Stimulated activated CD4-positive, alpha-beta T cell treated with anti-CD3 and anti-CD28 coated beads, Interleukin-2, amount 100 ng/mL, for 24 hours (primary cell): ENCODE measurements around the gene TRIM59.

Source experiments
- DNase-seq, 2 donors: peaks; one replicate each; pipeline ENCODE4 v3.0.0-alpha.2; 2020

Gene TRIM59

GRCh38 chr3:160401291-160402095 is 48.1 kb downstream of the TRIM59 start:
- no peak for DNase-seq

DNA sequence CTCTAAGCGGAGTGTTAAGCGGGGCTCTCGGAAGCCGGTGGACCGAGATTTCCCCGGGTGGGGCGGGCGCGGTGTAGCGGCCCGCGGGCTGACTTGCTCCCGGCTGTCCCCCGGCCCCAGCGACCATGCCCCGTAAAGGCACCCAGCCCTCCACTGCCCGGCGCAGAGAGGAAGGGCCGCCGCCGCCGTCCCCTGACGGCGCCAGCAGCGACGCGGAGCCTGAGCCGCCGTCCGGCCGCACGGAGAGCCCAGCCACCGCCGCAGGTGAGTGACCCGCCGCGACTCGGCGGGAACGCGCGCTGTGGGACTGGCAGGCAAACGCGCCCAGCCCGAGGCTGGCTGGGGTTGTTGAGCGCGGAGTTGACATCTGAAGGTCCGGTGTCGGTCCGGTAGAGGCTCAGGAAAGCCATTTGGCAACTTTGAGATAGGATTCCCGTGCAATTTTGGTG is 48.9 kb downstream of the TRIM59 start:
- DNase-seq, result peak; percentile 29 to 32

DNA sequence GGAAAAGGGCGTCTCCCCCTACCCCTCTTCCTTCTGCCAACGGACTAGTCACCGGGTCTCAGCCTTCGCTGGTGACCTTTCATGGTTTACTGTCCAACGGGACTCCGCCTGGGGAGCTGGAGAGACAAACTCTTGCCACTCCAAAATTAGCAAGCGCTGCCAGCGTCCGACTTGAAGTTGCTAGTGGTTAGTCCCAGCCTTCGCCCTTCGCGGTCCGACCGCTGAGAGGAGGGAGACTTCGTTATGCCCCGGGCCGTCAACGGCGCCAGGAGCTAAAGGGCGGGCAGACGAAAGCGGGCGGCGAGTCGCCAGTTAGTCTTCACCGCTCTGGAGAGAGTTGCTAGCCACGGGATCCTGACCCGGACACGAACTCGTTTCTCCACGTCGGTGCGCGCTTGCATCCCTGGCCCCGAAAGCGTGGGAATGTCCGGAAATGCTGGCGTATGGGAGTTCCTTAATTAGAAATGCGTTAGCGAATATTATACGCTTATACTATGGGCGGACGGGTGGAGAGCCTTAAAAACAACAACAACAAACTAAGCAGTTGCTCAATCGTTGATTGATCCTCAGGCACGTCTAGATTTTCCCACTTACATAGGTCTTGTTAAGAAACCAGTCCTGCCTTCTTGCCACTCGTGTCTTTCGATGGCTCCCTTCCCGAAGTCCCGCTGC is 49.4 kb downstream of the TRIM59 start:
- DNase-seq, result peak; percentile 44 to 49

DNA sequence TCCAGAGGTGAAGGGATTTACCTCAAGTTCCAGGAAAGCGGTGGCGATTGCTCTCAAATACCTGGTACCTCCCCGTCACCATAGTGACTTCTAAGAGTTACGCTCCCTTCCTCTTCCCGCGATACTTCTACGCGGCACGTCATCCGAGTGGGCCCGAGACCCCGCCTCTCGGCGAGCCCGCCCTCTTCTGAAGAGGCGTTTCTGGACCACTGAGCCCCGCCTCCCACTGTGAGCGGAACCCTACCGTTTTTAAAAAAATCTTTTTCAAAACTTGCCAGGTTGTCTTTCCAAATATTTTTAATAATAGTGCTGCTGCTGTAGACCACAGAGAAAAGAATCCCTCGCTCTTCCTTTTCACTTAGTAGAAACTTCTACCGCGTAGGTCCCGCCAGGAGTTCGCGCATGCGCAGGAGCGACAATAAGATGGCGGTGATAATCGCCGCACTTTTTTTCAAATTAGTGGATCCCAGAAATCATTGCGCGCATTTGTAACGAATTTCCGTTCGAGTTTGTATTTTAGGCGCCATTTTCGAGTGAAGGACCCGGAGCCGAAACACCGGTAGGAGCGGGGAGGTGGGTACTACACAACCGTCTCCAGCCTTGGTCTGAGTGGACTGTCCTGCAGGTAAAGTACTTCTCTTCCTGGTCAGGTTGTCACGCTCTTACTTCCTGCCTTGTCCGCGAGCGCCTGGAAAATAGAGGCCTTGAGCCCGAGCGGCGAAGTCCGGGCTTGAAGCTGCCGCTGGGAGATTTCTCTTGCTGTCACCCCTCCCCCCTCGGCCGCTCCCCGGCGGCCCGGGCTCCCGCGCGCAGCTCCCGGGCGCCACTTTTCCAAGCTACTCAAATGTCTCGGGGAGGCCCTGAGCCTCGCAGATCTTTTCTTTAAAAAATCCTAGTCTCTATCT is 50.2 kb downstream of the TRIM59 start, which contains the start of the genes IFT80 and SMC4:
Gene IFT80, minus strand, starts transcription at position 101 of the 905 bp plus-strand sequence. CDS start 14,625 bp downstream, outside the sequence.
Gene SMC4, plus strand, starts transcription at position 526 of the 905 bp plus-strand sequence. CDS start 1,177 bp downstream, outside the sequence.
- DNase-seq, result peak; percentile 94

DNA sequence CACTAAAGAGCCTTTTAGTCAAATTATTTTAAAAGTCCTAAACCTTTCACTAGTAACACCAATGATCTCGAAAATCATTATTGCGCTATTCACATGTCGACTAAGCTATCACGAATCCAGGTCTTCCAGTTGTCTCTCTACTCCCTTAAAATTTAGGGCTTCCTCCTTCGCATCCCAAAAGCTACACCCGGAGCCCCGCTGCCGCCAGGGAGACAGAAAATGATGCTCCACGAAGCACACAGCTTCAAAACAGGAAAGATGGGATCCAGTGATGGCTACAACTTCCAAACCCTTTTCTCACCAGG is 50.8 kb downstream of the TRIM59 start:
- no peak for DNase-seq

- no peak for DNase-seq
These were observed 54.3 kb downstream of the TRIM59 start for GRCh38 chr3:160395297-160395696.

- no peak for DNase-seq
These were observed 55.6 kb downstream of the TRIM59 start for GRCh38 chr3:160394009-160394392.

DNA sequence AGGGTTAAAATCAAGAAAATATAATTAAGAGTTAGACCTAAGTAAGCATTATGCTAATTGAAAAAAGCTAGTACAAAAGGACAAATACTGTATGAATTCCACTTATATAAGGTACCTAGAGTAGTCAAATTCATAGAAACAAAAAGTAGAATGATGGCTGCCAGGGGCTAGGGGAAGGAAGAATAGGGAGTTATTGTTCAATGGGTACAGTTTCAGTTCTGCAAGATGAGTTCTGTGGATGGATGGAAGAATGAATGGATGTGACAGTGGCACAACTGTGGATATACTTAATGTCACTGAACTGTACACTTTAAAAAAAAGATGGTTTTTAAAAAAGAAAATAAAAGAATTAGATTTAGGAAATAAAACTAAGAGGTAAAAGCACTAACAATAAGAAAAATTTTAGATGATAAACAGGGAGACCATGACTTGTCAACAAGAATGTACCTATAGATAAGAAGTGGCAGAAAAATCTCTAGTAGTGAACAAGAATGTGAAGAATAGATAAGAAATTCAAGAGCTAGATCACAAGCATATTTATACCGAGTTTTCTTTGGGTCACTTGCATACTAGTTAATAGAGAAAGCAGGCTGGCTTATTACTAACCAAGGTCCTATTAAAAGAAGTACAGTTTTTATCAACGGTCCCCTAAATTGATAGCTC is 56.1 kb downstream of the TRIM59 start:
- DNase-seq, result no peak

DNA sequence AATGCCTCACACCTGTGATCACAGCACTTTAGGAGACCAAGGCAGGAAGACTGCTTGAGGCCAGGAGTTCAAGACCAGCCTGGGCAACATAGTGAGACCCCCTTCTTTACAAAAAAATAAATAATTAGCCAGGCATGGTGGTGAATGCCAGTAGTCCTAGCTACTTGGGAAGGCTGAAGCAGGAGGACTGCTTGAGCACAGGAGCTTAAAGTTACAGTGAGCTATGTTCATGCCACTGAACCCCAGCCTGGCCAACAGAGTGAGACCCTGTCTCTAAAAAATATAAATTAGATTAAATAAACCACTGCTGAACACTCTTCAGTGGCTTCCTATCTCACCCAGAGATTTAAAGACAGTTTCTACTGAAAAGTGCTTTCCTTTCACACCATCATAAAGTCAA is 56.8 kb downstream of the TRIM59 start:
- no peak for DNase-seq

DNA sequence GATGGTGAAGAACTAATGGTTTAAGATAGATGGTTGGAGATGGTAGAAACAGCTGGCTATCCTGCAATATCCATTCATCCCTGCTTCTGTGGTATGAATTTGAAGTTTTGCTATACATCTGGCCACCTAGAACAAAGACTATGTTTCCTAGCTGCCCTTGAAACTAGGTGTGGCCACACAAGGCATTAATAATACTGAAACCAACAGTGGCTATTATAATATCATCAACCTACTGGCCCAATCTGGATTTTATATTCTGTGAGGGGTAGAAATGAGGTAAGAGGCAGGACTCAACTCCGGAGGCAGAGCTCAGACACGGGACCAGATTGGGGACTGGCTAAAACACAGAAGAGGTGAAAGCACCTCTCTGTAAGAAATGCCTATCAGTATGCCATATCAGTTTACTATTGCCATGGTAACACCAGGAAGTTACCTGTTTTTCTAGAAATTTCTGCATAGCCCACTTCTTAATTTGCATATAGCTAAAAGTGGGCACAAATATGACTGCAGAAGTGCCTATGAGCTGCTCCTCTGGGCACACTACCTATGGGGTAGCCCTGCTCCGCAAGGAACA is 58.9 kb downstream of the TRIM59 start:
- DNase-seq, result no peak
